NCI-H1694 treated with DMSO at 0.1 percent for 48 hours (cell line): ENCODE data around the gene PARP4.
"Not testable (repeated sequence)": the region's sequence is repeated elsewhere in the genome, so short reads cannot be mapped to it uniquely, and the experiment has no call there.

Source experiments
- DNase-seq: peaks from one replicate; lab custom pipeline; 2025; lab: John Stamatoyannopoulos, UW

The PARP4 gene

DNA sequence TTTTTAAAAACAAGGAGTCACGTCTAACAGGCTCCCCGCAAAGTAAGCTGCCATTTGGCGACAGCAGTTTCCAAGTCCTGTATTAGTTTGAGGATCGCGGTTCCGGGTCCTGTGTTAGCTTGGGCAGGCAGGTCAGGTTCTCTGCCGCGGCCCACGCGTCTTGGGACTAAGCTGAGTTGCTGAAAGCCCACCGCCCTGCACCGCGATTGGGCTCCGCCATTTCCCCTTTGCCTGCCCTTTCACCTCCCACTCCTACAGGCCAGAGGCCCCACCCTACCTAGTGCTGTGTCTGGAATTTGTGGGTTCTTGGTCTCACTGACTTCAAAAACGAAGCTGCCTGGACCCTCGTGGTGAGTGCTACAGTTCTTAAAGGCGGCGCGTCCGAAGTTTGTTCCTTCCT lies 6.8 kb downstream of the PARP4 start:
- DNase-seq, result no peak

DNA sequence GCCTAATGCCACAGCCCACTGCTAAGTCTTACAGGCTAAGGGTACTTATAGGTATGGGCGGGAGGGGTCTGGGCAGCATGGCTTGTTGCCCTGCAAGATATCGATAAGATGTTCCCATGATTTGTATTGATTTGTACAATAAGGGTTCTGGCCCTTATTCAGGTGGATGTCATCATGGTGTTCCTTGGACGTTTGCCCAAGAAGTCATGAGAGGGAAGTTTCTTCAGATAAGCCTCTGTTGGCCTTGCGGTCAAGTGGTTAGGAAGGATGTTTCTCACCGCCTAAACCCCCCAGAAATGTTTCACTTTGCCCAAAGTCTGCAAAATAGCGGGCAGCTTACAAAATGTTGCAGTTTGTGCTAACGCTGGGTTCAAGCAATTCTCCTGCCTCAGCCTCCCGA lies 7.3 kb downstream of the PARP4 start:
- no peak for DNase-seq

DNA sequence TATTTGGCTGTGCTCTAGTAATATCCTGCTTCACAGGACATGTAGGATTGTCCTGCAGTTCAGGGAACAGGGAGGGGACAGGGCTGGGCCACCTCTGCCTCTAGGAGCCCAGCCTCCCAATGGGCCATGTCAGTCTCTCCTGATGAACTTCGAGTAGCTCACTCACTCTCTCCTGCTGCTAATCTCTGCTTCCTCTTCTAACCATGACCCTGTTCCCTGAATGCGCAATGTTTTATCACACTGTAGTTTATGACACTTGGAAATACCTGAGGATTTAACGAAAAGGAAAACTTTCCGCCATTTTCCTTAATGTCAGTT lies 9.2 kb downstream of the PARP4 start:
- DNase-seq, result no peak

DNA sequence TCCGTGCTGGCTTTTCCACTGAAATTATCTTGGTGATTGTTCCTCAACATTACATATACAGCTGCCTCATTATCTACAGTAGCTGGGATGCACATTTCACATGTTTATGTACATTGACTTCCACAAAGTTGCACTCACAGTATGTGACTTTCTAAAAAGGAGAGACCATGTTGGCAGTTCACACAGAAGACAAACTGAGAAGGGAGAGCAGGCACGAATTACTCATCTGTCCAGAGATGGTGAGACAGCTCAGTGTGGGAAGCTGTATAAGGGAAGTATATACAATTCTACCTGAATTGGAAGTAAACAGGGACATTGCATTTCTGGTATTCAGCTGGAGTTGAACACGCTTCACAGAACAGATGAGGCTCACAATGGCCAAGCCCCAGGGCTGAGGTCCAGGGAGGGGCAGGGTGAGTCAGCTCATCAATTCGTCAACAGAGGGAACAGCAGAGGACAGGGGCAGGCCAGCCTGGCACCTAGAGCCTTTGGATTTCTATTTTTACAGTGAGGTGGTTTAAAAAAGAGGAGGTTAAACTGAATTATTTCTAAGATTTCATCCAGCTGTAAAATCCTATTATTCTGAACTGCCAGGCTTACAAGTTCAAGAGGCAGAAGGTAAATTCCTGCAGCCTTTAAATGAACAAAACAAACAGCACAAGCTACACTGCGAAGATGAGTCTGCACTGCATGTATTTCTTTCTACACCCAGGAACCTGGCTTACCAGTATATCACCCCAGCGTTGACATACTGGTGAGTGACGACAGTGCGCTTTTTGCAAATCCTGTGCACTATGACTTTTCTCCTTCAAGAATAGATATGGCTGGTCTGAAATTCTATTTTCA lies 9.8 kb downstream of the PARP4 start:
- no peak for DNase-seq

DNA sequence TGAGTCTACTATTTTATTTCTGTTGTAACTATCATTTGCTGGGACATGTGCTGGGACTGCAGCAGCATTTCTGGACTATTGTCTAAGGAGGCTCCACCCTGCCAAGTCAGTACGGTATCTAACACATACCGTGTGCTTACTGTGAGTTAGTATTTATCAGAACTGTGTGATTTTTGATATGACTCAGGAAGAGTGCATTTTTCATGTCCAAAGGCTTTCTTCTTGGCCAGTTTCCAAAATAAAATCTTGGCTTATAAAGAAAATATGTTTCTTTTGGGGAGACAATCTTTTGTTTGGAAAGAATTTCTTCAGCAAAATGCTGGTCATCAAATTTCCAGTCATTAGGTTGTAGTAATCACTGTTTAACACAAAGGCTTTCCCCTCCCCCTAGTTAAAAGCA lies 11.6 kb downstream of the PARP4 start:
- no peak for DNase-seq

DNA sequence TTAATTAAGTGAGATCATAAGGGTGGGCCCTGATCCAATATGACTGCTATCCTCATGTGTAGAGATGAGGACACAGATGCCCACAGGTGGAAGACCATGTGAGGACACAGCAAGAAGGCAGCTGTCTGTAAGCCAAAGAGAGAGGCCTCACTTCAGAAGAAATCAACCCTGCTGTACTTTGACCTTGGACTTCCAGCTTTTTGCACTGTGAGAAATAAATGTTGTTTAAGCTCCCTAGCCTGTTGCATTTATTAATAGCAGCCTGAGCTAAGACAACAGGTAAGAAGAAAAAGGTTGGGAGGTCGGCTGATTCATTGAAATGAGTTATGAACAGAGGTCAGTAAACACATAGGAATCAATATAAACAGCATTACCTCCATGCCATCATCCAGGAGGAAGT lies 14.8 kb downstream of the PARP4 start:
- DNase-seq, result no peak

DNA sequence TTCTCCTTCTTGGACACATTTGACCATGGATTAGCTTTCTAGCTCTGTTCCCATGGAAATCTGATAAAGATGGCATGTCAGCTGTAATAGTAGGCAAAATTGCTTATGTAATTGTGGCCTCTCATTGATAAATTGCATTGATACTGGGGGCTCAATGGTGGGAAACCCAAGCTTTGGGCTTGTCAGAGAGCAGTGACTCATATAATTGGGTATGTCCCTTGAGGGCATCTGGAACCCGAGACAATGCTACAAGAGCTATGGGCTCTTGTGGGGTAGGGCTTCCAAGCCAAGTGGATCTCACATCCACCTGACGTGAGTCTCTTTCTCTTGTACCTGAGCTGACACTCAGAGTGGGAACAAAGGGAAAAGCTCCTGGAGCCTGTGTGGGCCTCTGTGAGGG lies 16.3 kb downstream of the PARP4 start:
- not testable (repeated sequence) for DNase-seq

DNA sequence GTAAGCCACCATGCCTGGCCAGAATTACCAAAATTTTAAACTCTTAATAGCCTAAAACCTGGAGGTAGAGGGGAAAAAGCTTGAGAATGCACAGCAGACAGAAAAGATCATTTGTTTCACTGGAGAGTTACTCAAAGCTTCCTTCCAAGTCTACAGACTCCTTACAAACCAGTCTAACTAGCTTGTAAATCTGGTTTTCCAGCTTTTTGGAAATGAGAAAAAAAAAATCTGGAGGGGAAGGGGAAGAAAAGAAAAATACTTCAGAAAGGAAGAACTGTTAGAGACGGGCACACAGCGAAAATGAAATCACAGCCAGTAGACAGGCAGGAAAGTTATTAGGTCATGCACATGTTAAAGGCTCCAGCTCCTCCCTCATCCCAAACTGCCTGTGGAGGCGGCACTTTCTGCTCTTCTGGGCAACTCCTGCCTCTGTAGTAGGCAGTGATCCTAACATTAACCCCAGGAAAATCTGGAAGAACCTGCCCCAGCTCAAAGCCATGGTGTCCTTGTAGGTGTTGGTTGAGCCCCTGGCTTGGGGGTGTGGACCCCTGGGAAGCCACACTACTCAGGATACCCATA lies 17.3 kb downstream of the PARP4 start:
- no peak for DNase-seq

DNA sequence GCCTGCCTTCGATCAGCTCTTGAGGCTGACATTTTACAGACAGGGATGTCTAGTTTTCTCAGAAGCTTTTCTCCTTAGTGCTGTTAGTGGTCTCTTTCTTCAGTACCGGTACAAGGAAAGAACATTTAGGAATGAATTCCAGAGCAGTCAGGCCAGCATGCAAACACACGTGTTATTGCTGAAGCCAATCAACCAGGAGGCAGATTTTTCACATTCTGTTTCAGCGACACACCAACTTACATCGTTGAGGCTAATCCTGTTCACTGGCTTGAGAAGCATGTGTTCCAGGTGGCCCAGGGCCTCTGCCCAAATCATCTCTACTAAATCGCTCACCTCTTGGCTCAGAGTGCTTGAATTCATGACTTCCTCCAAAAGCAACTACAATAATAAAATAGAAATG lies 19.2 kb downstream of the PARP4 start:
- no peak for DNase-seq

DNA sequence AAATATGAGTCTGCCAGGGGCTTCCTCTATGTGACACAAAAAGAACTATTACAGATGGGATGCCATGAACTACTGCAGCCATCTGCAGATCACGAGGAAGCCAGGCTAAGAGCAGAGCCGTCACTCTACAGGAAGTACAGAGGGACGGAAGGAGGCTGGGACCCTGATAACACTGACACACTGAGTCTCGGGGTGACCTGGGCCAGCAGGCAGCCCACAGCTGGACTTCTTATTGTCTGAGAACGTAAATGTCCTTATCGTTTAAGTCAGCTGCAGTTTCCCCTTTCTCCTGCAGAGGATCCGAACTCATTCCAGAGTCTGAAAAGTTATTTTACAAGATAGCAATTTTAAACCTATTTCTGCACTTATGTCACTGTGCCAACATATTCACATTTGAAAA lies 20.7 kb downstream of the PARP4 start:
- DNase-seq, result no peak

DNA sequence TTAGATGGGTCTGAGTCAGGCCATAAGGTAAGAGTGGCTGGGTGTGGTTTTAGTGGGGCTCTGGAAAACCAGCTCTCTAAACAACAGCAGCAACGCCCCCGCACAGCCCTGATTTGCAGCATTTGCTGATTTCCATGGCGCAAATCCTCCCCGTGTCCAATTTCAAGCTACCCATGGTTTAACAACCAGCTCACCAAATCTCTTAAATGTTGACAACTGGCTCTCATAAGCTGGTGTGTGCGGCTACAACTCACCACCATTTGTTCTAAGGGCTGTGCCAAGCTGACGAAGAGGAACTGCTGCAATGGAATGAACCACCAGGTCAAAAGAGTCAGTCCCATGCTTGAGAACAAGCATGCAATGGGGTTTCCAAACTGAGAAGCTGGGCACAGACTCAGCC lies 22.9 kb downstream of the PARP4 start:
- no peak for DNase-seq

DNA sequence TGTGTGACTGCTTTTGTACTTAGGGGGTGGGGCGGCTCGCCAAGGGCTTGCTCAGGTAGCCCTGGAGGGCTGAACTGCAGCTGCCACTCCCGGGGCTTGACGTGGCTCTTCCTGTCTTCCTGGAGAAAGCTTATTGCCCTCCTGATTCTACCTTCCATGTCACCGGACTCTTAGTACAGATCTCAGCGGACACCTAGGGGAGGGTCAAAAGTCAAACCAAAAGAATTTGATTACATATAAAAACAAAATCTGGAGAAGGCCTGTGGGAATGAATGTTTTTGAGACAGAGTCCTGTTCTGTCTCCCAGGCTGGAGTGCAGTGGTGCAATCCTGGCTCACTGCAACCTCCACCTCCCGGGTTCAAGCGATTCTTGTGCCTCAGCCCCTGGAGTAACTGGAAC lies 24.5 kb downstream of the PARP4 start:
- DNase-seq, result not testable (repeated sequence)

DNA sequence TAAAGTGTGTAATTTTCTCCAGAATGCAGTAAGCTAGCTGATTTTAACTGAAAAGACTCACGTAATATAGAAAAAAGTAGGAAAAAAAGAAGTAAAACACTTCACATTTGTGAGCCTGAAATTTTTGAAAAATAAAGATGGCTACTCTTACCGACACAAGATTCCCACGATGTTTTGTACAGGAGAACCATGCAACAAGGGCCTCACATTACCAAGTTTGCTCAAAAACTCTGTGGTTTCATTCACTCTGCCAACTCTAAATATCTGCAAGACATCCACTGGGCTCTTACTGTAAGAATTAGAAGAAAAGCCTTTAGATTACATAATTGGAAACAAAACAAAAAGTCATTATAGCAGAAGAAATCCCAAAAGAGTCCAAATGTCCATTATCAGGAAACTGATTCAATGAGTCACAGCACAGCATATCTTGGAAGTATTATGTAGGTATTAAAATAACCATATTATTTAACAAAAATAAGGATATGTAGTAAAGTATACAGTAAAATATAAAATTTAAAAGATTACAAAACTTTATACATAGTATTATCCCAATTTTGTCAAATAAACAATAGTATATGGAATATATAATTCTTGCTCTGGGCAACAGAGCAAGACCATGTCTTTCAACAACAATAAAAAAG lies 26.4 kb downstream of the PARP4 start:
- DNase-seq, result not testable (repeated sequence)

DNA sequence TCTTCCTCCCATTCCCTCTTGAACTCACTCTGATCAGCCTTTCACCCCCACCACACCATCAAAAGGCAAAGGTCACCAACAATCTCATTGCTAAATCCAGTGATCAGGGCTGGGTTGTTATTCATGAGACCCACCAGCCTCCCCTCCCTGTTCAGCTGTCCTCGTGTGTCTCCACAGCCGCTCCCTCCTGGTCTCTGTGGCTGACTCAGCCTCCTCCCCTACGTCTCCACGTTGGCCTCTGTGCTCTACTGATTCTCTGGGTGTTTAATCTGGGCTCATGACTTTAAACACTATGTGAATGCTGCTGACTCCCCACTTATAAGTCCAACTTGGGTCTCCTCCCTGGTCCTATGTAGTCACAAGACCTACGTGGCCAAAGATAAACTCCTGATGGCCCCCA lies 38.9 kb downstream of the PARP4 start:
- no peak for DNase-seq

DNA sequence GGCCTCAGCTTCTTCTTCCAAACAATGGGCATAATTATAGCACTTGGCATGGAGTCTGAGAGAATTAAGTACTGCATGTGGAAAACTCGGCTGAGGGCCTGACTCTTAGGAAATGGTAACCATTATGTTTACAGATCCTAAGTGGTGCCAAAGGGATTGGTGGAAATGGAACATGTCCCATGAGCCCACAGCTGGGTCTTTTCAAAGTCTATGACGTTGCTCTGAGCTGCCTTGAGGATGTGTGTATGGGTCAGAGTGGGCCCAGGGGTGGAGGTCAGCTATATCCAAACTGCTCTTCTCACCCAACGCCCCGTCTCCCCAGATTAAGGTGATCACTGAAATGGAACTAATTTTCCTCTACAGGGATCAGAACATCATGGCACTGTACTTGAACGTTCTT lies 40.4 kb downstream of the PARP4 start:
- DNase-seq, result not testable (repeated sequence)

DNA sequence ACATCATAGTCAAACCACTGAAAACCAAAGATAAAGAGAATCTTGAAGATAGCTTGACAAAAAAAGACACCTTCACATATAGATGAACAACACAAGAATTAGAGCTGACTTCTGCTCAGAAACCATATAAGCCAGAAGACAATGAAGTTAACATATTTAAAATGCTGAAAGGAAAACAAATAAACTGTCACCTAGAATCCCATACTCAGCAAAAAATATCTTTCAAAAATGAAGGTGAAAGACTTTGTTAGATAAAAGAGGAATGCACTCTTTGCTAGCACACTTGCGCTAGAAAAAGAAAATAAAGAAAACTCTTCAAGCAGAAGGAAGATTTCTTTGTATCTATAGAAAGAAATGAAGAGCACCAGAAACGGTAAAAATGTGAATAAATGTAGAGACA lies 49.5 kb downstream of the PARP4 start:
- DNase-seq, result no peak

DNA sequence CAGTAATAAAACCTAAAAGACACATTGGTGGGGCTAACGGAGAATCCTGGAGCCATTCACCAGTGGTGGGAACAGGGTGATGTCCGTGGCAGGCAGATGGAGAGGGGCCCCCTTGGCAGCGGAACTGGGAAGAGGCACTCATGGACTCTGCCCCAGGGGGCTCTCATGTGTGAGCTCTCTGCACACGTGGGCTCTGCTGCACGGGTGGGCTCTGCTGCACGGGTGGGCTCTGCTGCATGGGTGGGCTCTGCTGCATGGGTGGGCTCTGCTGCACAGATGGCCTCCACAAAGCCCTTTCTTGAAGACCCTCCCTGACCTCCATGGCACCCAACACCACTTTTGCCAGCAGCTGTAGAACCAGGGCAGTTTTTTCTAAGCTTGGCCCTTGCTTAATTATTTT lies 52.3 kb downstream of the PARP4 start:
- no peak for DNase-seq

DNA sequence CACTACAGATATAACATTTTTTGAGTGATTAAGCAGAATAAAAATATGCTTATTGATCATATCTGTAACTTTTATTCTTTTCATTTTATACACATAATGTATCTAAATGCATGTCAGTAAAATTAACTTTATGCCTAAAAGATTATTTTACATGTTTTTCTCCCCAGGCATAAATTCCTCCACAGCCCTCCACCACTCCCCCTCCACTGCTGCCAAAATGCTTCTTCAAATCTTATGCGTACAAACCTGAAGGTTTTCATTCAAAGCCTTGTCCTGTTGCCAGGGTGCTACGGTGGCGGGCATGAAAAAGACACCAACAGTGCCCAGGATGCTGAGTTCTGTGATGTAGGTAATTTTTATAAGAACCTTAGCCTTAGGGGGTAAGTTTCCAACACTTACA lies 52.9 kb downstream of the PARP4 start:
- DNase-seq, result no peak

DNA sequence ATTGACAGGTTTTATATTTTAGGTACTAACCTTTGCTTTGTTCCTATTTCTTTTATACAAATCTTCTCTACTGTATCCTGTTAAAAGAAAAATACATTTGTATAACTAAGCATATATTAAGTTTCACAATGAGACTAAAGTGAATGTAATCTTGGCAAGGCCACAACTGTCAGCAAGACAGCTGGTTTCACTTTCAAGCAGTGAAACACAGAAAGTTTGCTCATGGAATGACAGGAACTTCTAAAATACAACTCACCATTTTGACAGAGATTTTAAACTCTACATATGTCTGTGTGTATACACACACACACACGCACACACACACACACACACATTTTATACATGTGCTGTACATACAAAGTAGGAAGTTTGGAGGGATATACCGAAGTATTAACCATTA lies 53.3 kb downstream of the PARP4 start:
- DNase-seq, result no peak

DNA sequence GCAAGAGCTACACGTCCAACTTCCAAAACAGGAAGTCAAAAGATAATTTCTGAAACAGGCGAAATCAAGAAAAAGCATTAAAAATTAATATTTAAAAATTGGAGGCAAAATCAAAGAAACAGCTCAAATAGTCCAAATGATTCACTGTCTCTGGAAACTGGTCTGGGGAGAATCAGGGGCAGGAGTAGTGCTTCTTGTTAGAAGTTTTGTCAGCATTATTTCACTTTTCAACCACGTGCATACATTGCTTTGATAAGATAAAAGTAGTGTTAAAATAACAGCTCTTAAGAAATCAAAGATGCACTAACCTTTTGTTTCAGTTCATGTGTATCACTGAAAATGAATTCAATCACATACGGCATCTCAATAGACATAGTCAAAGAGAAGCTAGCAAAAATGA lies 53.8 kb downstream of the PARP4 start:
- no peak for DNase-seq

DNA sequence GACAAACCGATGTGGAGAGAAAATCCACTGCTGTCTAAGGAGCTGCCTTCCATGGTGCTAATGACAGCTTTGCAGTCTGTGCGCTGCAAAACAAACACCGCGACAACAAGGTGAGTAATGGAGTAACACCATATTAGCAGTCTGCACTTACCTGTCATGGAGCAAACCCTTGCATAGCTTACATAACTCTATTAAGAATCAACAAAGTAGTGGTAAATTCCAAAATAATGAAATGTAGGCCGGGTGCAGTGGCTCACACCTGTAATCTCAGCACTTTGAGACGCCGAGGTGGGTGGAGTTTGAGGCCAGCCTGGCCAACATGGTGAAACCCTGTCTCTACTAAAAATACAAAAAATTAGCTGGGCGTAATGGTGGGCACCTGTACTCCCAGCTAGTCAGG lies 56.2 kb downstream of the PARP4 start:
- DNase-seq, result no peak

DNA sequence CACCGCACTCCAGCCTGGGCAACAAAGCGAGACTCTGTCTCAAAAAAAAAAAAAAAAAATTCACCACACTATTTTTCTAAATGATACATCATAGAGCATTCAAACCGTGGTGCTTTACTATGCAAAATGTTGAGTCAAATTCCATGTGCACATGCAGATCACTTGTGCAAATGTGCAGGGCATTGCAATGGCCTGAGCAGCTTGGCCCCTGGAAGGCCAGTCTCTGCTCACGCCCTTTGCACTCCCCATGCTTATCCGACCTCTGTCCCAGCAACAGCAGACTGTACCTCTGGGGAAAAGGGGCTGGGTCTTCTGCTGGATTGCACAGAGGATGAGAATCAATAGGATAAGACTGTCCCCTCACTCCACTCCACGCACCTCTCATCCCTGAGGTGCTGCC lies 58.5 kb downstream of the PARP4 start:
- no peak for DNase-seq

DNA sequence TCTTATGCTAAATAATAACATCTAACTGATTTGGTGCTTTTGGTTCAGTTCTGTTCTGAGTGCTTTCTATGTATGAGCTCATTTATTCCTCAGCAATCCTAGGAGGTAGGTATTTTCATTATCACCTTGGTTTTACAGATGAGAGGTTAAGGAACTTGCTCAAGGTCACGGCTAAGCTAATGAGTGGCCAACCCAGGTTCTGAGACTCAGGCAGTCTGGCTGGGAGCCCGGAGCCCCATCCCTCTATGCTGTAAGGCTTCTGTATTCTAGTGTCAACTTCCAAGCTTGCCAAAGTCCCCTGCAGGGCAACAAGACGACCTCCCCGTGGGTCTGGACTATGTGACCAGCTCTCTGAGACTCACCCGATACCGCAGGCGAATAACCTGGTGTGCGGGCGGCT lies 60.5 kb downstream of the PARP4 start:
- DNase-seq, result no peak

DNA sequence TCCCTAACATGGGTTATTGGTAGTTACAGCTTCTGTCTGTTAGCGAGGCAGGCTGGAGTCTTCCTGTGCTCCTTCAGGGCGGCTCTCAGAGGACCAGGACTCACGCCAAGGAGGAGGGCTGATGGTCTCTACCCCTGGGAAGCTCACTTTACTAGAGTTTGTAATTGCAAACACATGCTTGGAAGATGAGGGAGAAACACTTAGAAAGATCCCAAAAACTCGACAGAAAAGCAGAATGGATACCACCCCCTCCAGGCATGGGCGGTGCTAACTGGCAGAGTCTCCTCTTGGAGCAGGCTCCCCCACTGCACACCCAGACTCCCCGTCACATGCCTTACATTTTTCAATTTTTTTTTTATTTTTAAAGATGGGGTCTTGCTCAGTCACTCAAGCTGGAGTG lies 62.0 kb downstream of the PARP4 start:
- no peak for DNase-seq
